ENCODE results near the gene MATN1. TPM values are rescaled to one million over a fixed set of nuclear protein-coding genes. Genes with fewer than 3 reads are reported as not detected.
A peak's percentile ranks its signal among the peaks of the same experiment; 100 is the strongest.

Gene MATN1
- total RNA-seq, 1 donor from 2014 or later = 0.54 TPM

GRCh38 chr1:30740251-30741238 is 17.2 kb upstream of the MATN1 start:
- no peak for DNase-seq (ENCODE audit: low read depth, low spot score)
- peaks cover 7% of the 10 kb centered on the region for H3K4me1 Mint-ChIP-seq
- H3K27ac Mint-ChIP-seq (ENCODE audit: unreplicated experiment) = peak overlapping the region; percentile 73
- no peak overlapping the region for H3K4me3 Mint-ChIP-seq
- TF ChIP-seq, protein P1, sequence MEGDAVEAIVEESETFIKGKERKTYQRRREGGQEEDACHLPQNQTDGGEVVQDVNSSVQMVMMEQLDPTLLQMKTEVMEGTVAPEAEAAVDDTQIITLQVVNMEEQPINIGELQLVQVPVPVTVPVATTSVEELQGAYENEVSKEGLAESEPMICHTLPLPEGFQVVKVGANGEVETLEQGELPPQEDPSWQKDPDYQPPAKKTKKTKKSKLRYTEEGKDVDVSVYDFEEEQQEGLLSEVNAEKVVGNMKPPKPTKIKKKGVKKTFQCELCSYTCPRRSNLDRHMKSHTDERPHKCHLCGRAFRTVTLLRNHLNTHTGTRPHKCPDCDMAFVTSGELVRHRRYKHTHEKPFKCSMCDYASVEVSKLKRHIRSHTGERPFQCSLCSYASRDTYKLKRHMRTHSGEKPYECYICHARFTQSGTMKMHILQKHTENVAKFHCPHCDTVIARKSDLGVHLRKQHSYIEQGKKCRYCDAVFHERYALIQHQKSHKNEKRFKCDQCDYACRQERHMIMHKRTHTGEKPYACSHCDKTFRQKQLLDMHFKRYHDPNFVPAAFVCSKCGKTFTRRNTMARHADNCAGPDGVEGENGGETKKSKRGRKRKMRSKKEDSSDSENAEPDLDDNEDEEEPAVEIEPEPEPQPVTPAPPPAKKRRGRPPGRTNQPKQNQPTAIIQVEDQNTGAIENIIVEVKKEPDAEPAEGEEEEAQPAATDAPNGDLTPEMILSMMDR (conservative IDR thresholded peaks at IDR 0.05) = no peak
- H3K9me3 Mint-ChIP-seq = no peaks in the 10 kb centered on the region
- H3K27me3 Mint-ChIP-seq (ENCODE audit: low read depth) = no peaks in the 10 kb centered on the region
- H3K36me3 Mint-ChIP-seq (ENCODE audit: low read depth) = no peaks in the 10 kb centered on the region

DNA sequence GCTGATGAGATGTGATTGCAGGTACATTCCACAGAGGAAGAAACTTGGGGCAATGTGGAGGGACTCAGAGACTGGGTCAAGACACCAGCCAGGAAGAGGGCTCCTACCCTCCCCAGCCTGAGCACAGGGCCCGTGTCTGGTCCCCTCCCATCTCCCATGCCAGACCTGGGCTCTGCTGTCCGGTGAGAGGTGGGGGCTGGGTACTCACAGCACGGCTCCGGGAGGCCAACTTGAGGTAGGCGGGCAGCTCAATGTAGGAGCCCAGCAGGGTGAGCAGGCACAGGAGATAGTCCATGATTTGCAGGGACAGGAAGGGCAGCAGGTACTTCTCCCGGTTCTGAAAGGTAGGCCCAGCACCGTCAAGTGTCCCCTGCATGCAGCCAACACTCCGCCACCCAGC is 16.2 kb upstream of the MATN1 start:
- no peak for DNase-seq (ENCODE audit: low read depth, low spot score)
- Mint-ChIP-seq H3K9me3 (no peaks in the 10 kb centered on the region), H3K4me1 (peaks cover 8% of the 10 kb centered on the region), H3K36me3 (ENCODE audit: low read depth) (no peaks in the 10 kb centered on the region), H3K27me3 (ENCODE audit: low read depth) (no peaks in the 10 kb centered on the region), H3K27ac (ENCODE audit: unreplicated experiment) (peak overlapping the region; percentile 43), H3K4me3 (no peak overlapping the region)
- TF ChIP-seq, protein P1 (conservative IDR thresholded peaks at IDR 0.05) = no peak

DNA sequence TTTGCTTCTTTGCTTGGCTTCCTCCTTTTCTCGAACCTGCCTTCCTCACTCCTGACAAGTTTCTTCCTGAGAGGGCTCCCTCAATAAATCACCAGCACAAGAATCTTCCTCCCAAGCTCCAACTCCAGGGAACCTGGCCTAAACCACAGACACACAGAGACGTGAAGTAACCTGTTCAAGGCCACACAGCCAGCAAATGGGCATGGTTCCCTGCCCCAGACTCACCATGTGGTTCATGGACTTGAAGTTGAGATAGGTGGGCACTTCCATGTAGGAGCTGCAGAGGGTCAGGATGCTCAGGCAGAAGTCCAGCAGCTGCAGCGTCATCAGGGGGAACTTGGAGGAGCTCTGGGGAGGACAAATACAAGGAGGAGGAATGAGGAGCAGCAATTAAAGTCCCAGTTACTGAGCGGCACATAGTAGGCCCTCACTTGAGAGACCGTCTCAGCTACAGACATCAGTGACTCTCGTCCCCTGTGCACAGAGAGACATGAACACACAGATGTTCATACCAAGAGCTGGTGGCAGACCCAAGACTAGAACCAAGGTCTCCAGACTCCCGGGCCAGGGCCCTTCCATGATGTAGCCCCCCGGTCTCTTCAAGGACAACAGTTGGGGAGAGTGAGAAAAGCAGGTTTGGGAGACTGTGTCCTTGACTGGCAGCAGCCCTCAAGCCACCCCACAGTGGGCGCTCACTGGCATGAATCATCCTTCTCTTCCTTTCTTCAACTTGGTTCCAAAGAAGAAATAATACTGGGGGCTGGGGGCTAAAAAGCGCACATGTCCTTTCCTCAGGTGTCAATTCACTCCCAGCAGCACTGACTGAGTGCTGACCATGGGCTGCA is 15.6 kb upstream of the MATN1 start:
- peaks cover 10% of the 10 kb centered on the region for H3K4me1 Mint-ChIP-seq
- TF ChIP-seq, protein P1 (conservative IDR thresholded peaks at IDR 0.05) = no peak
- H3K4me3 Mint-ChIP-seq = no peak overlapping the region
- no peaks in the 10 kb centered on the region for H3K36me3 Mint-ChIP-seq (ENCODE audit: low read depth)
- H3K27ac Mint-ChIP-seq (ENCODE audit: unreplicated experiment) = peak overlapping the region; percentile 43
- H3K9me3 Mint-ChIP-seq = no peaks in the 10 kb centered on the region
- DNase-seq (ENCODE audit: low read depth, low spot score) = no peak
- no peaks in the 10 kb centered on the region for H3K27me3 Mint-ChIP-seq (ENCODE audit: low read depth)

DNA sequence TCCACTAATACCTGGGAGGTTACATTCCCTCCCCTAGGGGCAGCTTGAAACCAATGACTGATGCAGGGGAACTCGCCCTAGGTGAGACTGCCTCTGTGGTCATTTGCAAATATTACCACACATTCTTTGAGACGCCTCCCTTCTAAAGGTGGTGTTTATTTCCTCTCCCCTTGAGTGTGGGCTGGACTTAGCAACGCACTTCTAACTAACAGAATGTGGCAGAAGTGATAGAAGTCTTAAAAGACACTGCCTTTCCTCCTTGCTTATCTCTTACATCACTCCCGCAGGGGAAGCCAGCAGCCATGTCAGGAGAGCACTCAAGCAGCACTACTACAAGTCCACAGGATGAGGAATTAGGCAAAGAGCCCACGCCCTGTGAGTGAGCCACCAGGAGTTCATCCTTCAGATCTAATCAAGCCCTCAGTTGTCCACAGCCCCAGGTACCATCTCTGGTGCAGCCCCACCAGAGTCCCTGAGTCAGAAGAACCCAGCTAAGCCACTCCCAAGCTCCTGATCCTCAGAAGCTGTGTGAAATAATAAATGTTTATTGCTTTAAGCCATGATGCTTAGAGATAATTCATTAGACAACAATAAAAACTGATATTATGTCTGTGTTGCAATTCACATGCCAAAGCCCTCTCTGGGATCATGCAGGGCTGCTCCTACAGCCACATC is 14.8 kb upstream of the MATN1 start:
- TF ChIP-seq, protein P1 (conservative IDR thresholded peaks at IDR 0.05) = no peak
- Mint-ChIP-seq H3K4me1 (peaks cover 14% of the 10 kb centered on the region), H3K27ac (ENCODE audit: unreplicated experiment) (no peak overlapping the region), H3K27me3 (ENCODE audit: low read depth) (no peaks in the 10 kb centered on the region), H3K9me3 (no peaks in the 10 kb centered on the region), H3K4me3 (no peak overlapping the region), H3K36me3 (ENCODE audit: low read depth) (no peaks in the 10 kb centered on the region)
- no peak for DNase-seq (ENCODE audit: low read depth, low spot score)

DNA sequence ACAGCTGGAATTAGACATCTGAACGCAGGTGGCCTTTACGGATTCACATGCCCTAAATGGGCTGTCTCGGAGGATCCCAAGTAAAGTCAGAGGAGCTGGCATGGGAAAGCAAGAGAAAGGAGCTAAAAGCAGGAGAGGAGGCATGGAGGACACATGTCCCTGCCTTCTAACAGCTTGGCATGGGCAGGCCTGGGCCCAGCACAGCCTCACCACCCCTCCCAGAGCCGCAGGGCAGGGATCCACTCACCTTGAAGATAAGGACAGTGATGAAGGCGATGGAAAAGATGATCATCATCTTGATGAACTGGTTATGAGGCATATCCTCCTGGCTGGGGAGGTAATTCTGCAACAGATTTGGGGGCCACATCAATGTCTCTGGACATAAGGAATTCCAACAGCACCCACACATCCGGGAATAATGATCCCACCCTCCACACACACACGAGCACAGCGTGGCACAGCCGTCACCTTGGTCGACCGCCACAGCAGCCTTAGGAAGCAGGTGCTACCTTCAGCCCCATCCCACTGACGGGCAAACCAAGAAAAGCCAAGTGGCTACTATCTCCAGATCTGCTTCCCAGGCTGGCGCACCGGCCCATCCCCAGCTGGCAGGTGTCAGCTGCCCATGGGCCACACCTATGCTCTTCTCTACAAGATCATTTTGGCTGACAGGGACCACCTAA is 14.1 kb upstream of the MATN1 start:
- Mint-ChIP-seq H3K4me3 (no peak overlapping the region), H3K36me3 (ENCODE audit: low read depth) (no peaks in the 10 kb centered on the region), H3K27me3 (ENCODE audit: low read depth) (no peaks in the 10 kb centered on the region), H3K4me1 (peaks cover 20% of the 10 kb centered on the region), H3K9me3 (no peaks in the 10 kb centered on the region), H3K27ac (ENCODE audit: unreplicated experiment) (no peak overlapping the region)
- TF ChIP-seq, protein P1 (conservative IDR thresholded peaks at IDR 0.05) = no peak
- no peak for DNase-seq (ENCODE audit: low read depth, low spot score)

Measured in neural crest cell (in vitro differentiated cells).